Gastrocnemius medialis (tissue), 4 donors: ENCODE data around the gene OR2G2.

Experiments used
- POLR2A ChIP-seq, 2 donors: fragments of 450-650 bp; IDR thresholded peaks; one replicate each; pipeline ENCODE4 v1.6.1; 2017; ENCODE audit warnings: antibody characterized with exemption in 2 of 2, mild to moderate bottlenecking in 2 of 2, moderate library complexity in 2 of 2
- TF ChIP-seq, protein P1 (sequence below), 5 experiments: fragments of 450-650 bp in 3 of 5; fragments of 200-600 bp in 2 of 5; sonication (generic) in 2 of 5; IDR thresholded peaks in 4 of 5; conservative IDR thresholded peaks in 1 of 5; 1 replicate in 4 of 5; 2 replicates in 1 of 5; pipeline ENCODE4 v1.5.1; 2016 to 2019; ENCODE audit warnings: antibody characterized with exemption in 5 of 5, mild to moderate bottlenecking in 3 of 5, moderate library complexity in 3 of 5

- TF ChIP-seq, protein P1, sequence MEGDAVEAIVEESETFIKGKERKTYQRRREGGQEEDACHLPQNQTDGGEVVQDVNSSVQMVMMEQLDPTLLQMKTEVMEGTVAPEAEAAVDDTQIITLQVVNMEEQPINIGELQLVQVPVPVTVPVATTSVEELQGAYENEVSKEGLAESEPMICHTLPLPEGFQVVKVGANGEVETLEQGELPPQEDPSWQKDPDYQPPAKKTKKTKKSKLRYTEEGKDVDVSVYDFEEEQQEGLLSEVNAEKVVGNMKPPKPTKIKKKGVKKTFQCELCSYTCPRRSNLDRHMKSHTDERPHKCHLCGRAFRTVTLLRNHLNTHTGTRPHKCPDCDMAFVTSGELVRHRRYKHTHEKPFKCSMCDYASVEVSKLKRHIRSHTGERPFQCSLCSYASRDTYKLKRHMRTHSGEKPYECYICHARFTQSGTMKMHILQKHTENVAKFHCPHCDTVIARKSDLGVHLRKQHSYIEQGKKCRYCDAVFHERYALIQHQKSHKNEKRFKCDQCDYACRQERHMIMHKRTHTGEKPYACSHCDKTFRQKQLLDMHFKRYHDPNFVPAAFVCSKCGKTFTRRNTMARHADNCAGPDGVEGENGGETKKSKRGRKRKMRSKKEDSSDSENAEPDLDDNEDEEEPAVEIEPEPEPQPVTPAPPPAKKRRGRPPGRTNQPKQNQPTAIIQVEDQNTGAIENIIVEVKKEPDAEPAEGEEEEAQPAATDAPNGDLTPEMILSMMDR (IDR thresholded peaks at IDR 0.05 in 4 of 5, conservative IDR thresholded peaks at IDR 0.05 in 1 of 5), result no peak
- no peak for TF ChIP-seq POLR2A (IDR thresholded peaks at IDR 0.05)
Measured at GRCh38 chr1:247638781-247639180, 50.6 kb downstream of the OR2G2 start.
